IMR-90 (cell line): Measurements from ENCODE around the gene GRID1. TPM values are rescaled to one million over a fixed set of nuclear protein-coding genes. Genes with fewer than 3 reads are reported as not detected.

Source experiments
- ATAC-seq: fragments of 200-7000 bp; cut with Tn5 transposase; 2 replicates; pipeline ENCODE4 v1.9.1; 2020; ENCODE audit warnings: low read depth, mild to moderate bottlenecking, moderate library complexity
- BruUV-seq: library from RNA; stranded (reverse); fragments of 400-500 nt; replicated peaks from 2 replicates; lab custom pipeline; 2021; lab: Mats Ljungman, UMichigan
- CTCF ChIA-PET: fragments of 300-600 bp; formaldehyde crosslinking; extraction: SDS; loops from one replicate; lab custom pipeline; 2021; ENCODE audit warnings: antibody characterized with exemption; lab: Yijun Ruan, JAX
- POLR2A ChIA-PET: fragments of 300-600 bp; sonication (Branson Sonifier 250); formaldehyde crosslinking; loops from one replicate; lab custom pipeline; 2022; ENCODE audit warnings: antibody characterized with exemption; ENCODE audit not compliant: unreplicated experiment; lab: Charles Lee
- DNase-seq: peaks from one replicate; pipeline ENCODE4 v3.0.0; 2013
- H2AFZ ChIP-seq: replicated peaks from 2 replicates; pipeline ENCODE3; 2013; ENCODE audit warnings: low read length, mild to moderate bottlenecking; ENCODE audit not compliant: poor library complexity
- H2AK5ac ChIP-seq: 2 replicates; pipeline ENCODE4 v1.6.1; 2013; ENCODE audit warnings: low read depth, low read length, inconsistent platforms
- H2AK9ac ChIP-seq: replicated peaks from 2 replicates; pipeline ENCODE3; 2013; ENCODE audit warnings: mild to moderate bottlenecking, low read depth, low read length, moderate library complexity; ENCODE audit not compliant: poor library complexity
- H2BK120ac ChIP-seq: 2 replicates; pipeline ENCODE4 v1.6.1; 2013; ENCODE audit warnings: low read depth, low read length, inconsistent platforms
- H2BK15ac ChIP-seq: 3 replicates; pipeline ENCODE4 v1.6.1; 2013; ENCODE audit warnings: low read depth, low read length, inconsistent platforms
- H2BK20ac ChIP-seq: 2 replicates; pipeline ENCODE4 v1.6.1; 2013; ENCODE audit warnings: low read depth, mild to moderate bottlenecking, inconsistent platforms, low read length, moderate library complexity
- H2BK5ac ChIP-seq: 2 replicates; pipeline ENCODE4 v1.6.1; 2013; ENCODE audit warnings: mild to moderate bottlenecking, low read depth, low read length, inconsistent platforms; ENCODE audit not compliant: poor library complexity, severe bottlenecking
- H3K14ac ChIP-seq: replicated peaks from 2 replicates; pipeline ENCODE4 v1.6.1; 2013; ENCODE audit warnings: low read depth, low read length, inconsistent platforms
- H3K18ac ChIP-seq: 2 replicates; pipeline ENCODE4 v1.6.1; 2013; ENCODE audit warnings: low read depth, low read length, control low read depth
- H3K23ac ChIP-seq: 2 replicates; pipeline ENCODE4 v1.6.1; 2013; ENCODE audit warnings: low read depth, low read length, inconsistent platforms
- H3K27ac ChIP-seq: 2 replicates; pipeline ENCODE4 v1.5.1; 2013; ENCODE audit warnings: mild to moderate bottlenecking, control low read depth, low read length; ENCODE audit not compliant: insufficient read depth
- H3K27me3 ChIP-seq: 2 replicates; pipeline ENCODE4 v1.6.1; 2013; ENCODE audit warnings: low read length; ENCODE audit not compliant: control insufficient read depth, insufficient read depth
- H3K36me3 ChIP-seq: 2 replicates; pipeline ENCODE4 v1.6.1; 2013; ENCODE audit warnings: low read length, mixed read lengths; ENCODE audit not compliant: control insufficient read depth, insufficient read depth
- H3K4ac ChIP-seq: 2 replicates; pipeline ENCODE4 v1.6.1; 2013; ENCODE audit warnings: low read depth, low read length, inconsistent platforms
- H3K4me1 ChIP-seq: 2 replicates; pipeline ENCODE4 v1.6.1; 2013; ENCODE audit warnings: low read length, mixed read lengths; ENCODE audit not compliant: control insufficient read depth, insufficient read depth
- H3K4me2 ChIP-seq: 2 replicates; pipeline ENCODE4 v1.6.1; 2013; ENCODE audit warnings: low read depth, mild to moderate bottlenecking, control low read depth, low read length, moderate library complexity
- H3K4me3 ChIP-seq: 2 replicates; pipeline ENCODE4 v1.5.1; 2013; ENCODE audit warnings: low read depth, mild to moderate bottlenecking, control low read depth, low read length, moderate library complexity; ENCODE audit not compliant: insufficient read depth
- H3K56ac ChIP-seq: 2 replicates; pipeline ENCODE4 v1.6.1; 2013; ENCODE audit warnings: low read length, inconsistent platforms; ENCODE audit not compliant: insufficient read depth; ENCODE audit errors: extremely low read depth
- H3K79me1 ChIP-seq, 2 experiments: 2 replicates each; pipeline ENCODE4 v1.6.1; 2013; ENCODE audit warnings: low read length in 2 of 2, inconsistent platforms in 1 of 2, low read depth in 1 of 2
- H3K9ac ChIP-seq: 2 replicates; pipeline ENCODE4 v1.6.1; 2013; ENCODE audit warnings: low read depth, low read length, control low read depth
- H3K9me1 ChIP-seq: 2 replicates; pipeline ENCODE4 v1.6.1; 2013; ENCODE audit warnings: low read length, inconsistent platforms; ENCODE audit not compliant: insufficient read depth
- H3K9me3 ChIP-seq: 2 replicates; pipeline ENCODE4 v1.6.1; 2013; ENCODE audit warnings: low read length; ENCODE audit not compliant: control insufficient read depth, insufficient read depth
- H4K20me1 ChIP-seq: 2 replicates; pipeline ENCODE4 v1.6.1; 2013; ENCODE audit warnings: low read length, inconsistent platforms; ENCODE audit not compliant: insufficient read depth
- H4K5ac ChIP-seq: 2 replicates; pipeline ENCODE4 v1.6.1; 2013; ENCODE audit warnings: mild to moderate bottlenecking, low read depth, low read length, control low read depth
- H4K8ac ChIP-seq, 2 experiments: 2 replicates each; pipeline ENCODE4 v1.6.1; 2013; ENCODE audit warnings: low read depth in 2 of 2, low read length in 2 of 2, control low read depth in 1 of 2, inconsistent platforms in 1 of 2
- H4K91ac ChIP-seq: 2 replicates; pipeline ENCODE4 v1.6.1; 2013; ENCODE audit warnings: low read depth, low read length, inconsistent platforms; ENCODE audit not compliant: insufficient read depth
- CTCF ChIP-seq: conservative IDR thresholded peaks from 2 replicates; pipeline ENCODE4 v1.5.1; 2012; ENCODE audit warnings: mild to moderate bottlenecking, low read depth, low read length, improper control_type of control experiment
- WGBS, 2 experiments: methylation state at CpG; one replicate each; pipeline versions ENCODE4 v1.1.5 to v1.1.7; 2013; ENCODE audit warnings: missing lambda C conversion rate in 2 of 2; ENCODE audit not compliant: insufficient read length in 1 of 2; ENCODE audit errors: extremely low coverage in 2 of 2; 5-methylcytosine and 5-hydroxymethylcytosine counted together
- dilution Hi-C: fragments of 300-500 bp; cut with HindIII; formaldehyde crosslinking; loops from one replicate; pipeline ENCODE4 v1.14.3; 2018; ENCODE audit warnings: low sequenced_read_pairs; ENCODE audit not compliant: unreplicated experiment
- in situ Hi-C: fragments of 300-500 bp; cut with MboI; formaldehyde crosslinking; loops from 3 replicates; pipeline ENCODE4 v1.14.3; 2019; ENCODE audit warnings: low sequenced_read_pairs, inconsistent platforms, mixed read lengths
- intact Hi-C: fragments of 100-400 bp; cut with micrococcal nuclease; formaldehyde crosslinking; loops from 2 replicates; pipeline ENCODE4 v1.10.0; 2022
- polyA plus RNA-seq, 3 experiments: library from polyadenylated mRNA; depleted of rRNA; stranded (reverse); fragments of >200 nt; gene quantifications; 2 replicates each; pipeline ENCODE4 v1.2.3, GENCODE V29; 2012; ENCODE audit warnings: low replicate concordance in 1 of 3
- total RNA-seq: library from RNA; depleted of rRNA; stranded (reverse); fragments of >200 nt; gene quantifications from 2 replicates; pipeline ENCODE4 v1.2.3, GENCODE V29; 2012

The GRID1 gene
- total and polyA plus RNA-seq, 2 of the 4 experiments (the other 2 are of a cell fraction) = not detected

- Histone ChIP-seq H3K18ac (no peak overlapping the region), H3K9me1 (no peaks in the 10 kb centered on the region), H2BK15ac (no peak overlapping the region), H2AFZ (no peak overlapping the region), H3K27me3 (no peaks in the 10 kb centered on the region), H3K56ac (no peak overlapping the region), H4K20me1 (no peaks in the 10 kb centered on the region), H3K4ac (no peak overlapping the region), H3K14ac (no peak overlapping the region), H3K4me3 (no peak overlapping the region), H3K9ac (no peak overlapping the region), H3K27ac (no peak overlapping the region), H2BK20ac (no peak overlapping the region), H4K8ac (no peak overlapping the region), H3K9me3 (no peaks in the 10 kb centered on the region; the same call in 1 of the 2 replicates), H3K23ac (no peak overlapping the region), H4K91ac (no peak overlapping the region), H3K36me3 (no peaks in the 10 kb centered on the region), H3K79me1 (no peaks in the 10 kb centered on the region), H2BK120ac (no peak overlapping the region), H2AK5ac (no peak overlapping the region), H2AK9ac (no peak overlapping the region), H3K4me1 (no peaks in the 10 kb centered on the region), H4K5ac (no peak overlapping the region), H3K4me2 (no peak overlapping the region), H2BK5ac (no peak overlapping the region)
- POLR2A ChIA-PET = no interaction called here
- no peak for DNase-seq
- in situ Hi-C loops (no loop called here), intact Hi-C loops (no loop called here), dilution Hi-C loops (no loop called here)
- 59% methylated on average over 2 of the region's 4 CpGs; no CpG with 5 or more reads in 1 of the 2 experiments for WGBS, 2 experiments
- no TSS peak for BruUV-seq
- TF ChIP-seq CTCF = no peak
- CTCF ChIA-PET = no interaction called here
- no peak for ATAC-seq
These were observed 261.0 kb downstream of the GRID1 start for GRCh38 chr10:86105640-86106039.
